Measurements from ENCODE around the gene DNAJC16. TPM values are rescaled to one million over a fixed set of nuclear protein-coding genes. Genes with fewer than 3 reads are reported as not detected.

The DNAJC16 gene
- total RNA-seq, 2 experiments from 2014 or later, result 13.4 to 15.6 TPM

DNA sequence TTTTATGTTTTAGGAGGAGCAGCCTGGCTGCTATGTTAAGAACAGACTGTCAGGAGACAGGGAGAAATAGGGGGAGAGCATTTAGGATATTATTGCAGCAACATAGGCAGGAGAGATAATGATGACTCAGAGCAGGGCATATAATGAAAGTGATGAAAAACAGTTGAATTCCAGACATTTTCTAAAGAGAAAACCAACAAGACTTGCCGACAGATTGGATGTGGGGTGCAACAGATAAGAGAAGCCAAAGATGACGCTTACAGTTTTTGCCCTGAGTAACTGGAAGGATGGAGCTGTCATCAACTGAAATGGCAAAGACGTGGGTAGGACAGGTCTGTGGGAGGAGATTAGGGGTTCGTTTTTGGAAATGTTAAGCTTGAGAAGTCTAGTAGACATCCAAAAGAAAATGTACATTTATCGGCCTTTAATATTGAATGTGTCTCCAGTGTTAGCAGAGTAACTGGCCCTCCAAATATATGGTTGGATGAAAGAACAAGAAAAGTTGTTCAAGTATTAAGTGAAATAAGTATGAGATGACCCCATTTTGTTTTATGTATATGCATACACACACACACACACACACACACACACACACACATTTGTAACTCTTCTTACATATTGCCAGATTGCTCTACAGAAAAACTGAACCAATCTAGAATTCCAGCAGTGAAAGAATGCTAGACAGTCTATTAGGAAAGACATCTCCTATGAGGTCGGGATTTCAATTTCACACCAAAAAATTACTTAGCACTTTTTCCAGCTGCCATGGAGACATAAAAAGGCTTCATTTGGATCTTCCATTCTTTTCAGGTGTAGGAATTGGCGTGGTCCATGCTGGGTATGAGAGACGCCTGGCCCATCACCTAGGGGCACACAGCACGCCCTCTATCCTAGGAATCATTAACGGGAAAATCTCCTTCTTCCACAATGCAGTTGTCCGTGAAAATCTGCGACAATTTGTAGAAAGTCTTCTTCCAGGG, 17.2 kb downstream of the DNAJC16 start:
- CTCF ChIA-PET, result no interaction called here
- Mint-ChIP-seq H3K36me3 (ENCODE audit: low read depth) (peaks cover 18% of the 10 kb centered on the region), H3K4me3 (no peak overlapping the region), H3K4me1 (ENCODE audit: low read depth) (no peaks in the 10 kb centered on the region), H3K27me3 (ENCODE audit: low read depth) (no peaks in the 10 kb centered on the region), H3K27ac (no peak overlapping the region), H3K9me3 (ENCODE audit: insufficient read depth) (no peaks in the 10 kb centered on the region)
- DNase-seq (no peak), ATAC-seq (no peak)
- POLR2A ChIA-PET, result no interaction called here

DNA sequence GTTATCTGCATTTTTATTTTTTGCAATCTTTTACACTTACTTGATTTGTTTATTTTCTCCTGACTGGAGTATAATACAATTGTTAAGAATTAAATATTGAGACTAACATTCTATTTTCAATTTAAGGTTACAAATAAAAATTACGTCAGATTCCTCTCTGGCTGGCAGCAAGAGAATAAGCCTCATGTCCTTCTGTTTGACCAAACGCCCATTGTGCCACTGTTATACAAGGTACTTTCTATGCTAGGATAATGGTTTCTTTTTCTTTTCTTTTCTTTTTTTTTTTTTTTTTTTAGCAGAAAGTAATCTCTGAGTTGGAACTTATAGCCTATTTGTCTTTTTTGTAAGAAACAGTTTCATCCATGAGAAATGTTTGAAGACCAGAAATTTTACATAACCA, 20.0 kb downstream of the DNAJC16 start:
- H3K27me3 Mint-ChIP-seq (ENCODE audit: low read depth), result no peaks in the 10 kb centered on the region
- CTCF ChIA-PET, result interaction anchor here (0.8 to 1.7 kb wide), 2 partner anchors 10 to 31 kb away, joined by 4 read pairs; no protein-coding TSS in a partner anchor
- POLR2A ChIA-PET, result interaction anchor here (0.7 kb wide), 1 partner anchor 200 kb away, joined by 5 read pairs; no protein-coding TSS in a partner anchor
- H3K4me1 Mint-ChIP-seq (ENCODE audit: low read depth), result no peaks in the 10 kb centered on the region
- H3K36me3 Mint-ChIP-seq (ENCODE audit: low read depth), result peaks cover 18% of the 10 kb centered on the region
- DNase-seq (no peak), ATAC-seq (no peak)
- H3K9me3 Mint-ChIP-seq (ENCODE audit: insufficient read depth), result no peaks in the 10 kb centered on the region
- no peak overlapping the region for H3K4me3 Mint-ChIP-seq
- no peak overlapping the region for H3K27ac Mint-ChIP-seq

GRCh38 chr1:15550573-15550972, 23.9 kb downstream of the DNAJC16 start:
- Mint-ChIP-seq H3K9me3 (ENCODE audit: insufficient read depth) (no peaks in the 10 kb centered on the region), H3K27ac (no peak overlapping the region), H3K4me3 (no peak overlapping the region), H3K36me3 (ENCODE audit: low read depth) (peaks cover 17% of the 10 kb centered on the region), H3K27me3 (ENCODE audit: low read depth) (no peaks in the 10 kb centered on the region), H3K4me1 (ENCODE audit: low read depth) (no peaks in the 10 kb centered on the region)
- ATAC-seq, result no peak
- no peak for DNase-seq
- ChIA-PET POLR2A (no interaction called here), CTCF (no interaction called here)

DNA sequence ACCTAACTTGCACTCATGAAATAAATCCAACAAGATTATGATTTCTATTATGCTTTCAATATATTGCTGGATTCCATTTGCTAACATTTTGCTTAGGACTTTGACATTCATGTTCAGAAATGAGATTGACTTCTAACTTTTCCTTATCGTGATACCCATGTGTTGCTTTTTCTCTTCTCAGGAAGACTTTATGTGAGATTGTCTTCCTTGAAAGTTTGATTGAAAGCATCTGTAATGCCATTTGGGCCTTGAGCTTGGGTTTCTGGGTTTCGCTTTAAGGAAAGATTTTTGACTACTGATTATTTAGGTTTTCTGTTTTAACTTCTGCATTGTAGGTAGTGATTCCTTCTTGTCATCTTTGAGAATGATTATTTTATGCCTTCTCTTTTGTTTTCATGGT, 30.4 kb downstream of the DNAJC16 start:
- Mint-ChIP-seq H3K27me3 (ENCODE audit: low read depth) (no peaks in the 10 kb centered on the region), H3K36me3 (ENCODE audit: low read depth) (peaks cover 12% of the 10 kb centered on the region), H3K4me1 (ENCODE audit: low read depth) (no peaks in the 10 kb centered on the region), H3K27ac (no peak overlapping the region), H3K4me3 (no peak overlapping the region), H3K9me3 (ENCODE audit: insufficient read depth) (no peaks in the 10 kb centered on the region)
- POLR2A ChIA-PET, result interaction anchor here (0.5 to 1.1 kb wide), 2 partner anchors 23 to 27 kb away, joined by 3 to 5 read pairs; no protein-coding TSS in a partner anchor
- no peak for ATAC-seq
- DNase-seq, result no peak
- CTCF ChIA-PET, result interaction anchor here (1.2 kb wide), 2 partner anchors 11 to 184 kb away, joined by 3 to 4 read pairs; no protein-coding TSS in a partner anchor

GRCh38 chr1:15557594-15557993, 30.9 kb downstream of the DNAJC16 start:
- Mint-ChIP-seq H3K9me3 (ENCODE audit: insufficient read depth) (no peaks in the 10 kb centered on the region), H3K4me3 (no peak overlapping the region), H3K27me3 (ENCODE audit: low read depth) (no peaks in the 10 kb centered on the region), H3K27ac (no peak overlapping the region), H3K36me3 (ENCODE audit: low read depth) (peaks cover 18% of the 10 kb centered on the region), H3K4me1 (ENCODE audit: low read depth) (no peaks in the 10 kb centered on the region)
- ChIA-PET CTCF (no interaction called here), POLR2A (interaction anchor here (1.1 kb wide), 1 partner anchor 23 kb away, joined by 3 read pairs; no protein-coding TSS in a partner anchor)
- no peak for DNase-seq
- ATAC-seq, result no peak

DNA sequence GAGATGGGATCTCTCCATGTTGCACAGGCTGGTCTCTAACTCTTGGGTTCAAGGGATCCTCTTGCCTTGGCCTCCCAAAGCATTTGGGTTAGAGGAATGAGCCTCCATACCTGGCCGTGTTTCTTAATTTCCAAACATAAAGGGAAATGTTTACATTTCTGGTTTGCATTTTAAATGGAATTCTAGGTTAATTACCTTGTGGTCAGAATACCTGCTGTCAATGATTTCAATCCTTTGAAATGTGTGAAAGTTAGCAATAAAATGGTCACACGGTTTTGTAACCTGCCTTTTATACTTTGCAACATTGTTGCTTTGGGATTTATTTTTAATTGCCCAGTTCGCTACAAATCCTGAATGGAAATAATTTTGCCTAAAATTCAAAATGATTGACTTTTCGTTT, 31.9 kb downstream of the DNAJC16 start:
- H3K27ac Mint-ChIP-seq, result no peak overlapping the region
- no peaks in the 10 kb centered on the region for H3K27me3 Mint-ChIP-seq (ENCODE audit: low read depth)
- ChIA-PET CTCF (no interaction called here), POLR2A (no interaction called here)
- H3K36me3 Mint-ChIP-seq (ENCODE audit: low read depth), result peaks cover 23% of the 10 kb centered on the region
- no peak for DNase-seq
- no peaks in the 10 kb centered on the region for H3K9me3 Mint-ChIP-seq (ENCODE audit: insufficient read depth)
- no peak overlapping the region for H3K4me3 Mint-ChIP-seq
- no peaks in the 10 kb centered on the region for H3K4me1 Mint-ChIP-seq (ENCODE audit: low read depth)
- ATAC-seq, result no peak

DNA sequence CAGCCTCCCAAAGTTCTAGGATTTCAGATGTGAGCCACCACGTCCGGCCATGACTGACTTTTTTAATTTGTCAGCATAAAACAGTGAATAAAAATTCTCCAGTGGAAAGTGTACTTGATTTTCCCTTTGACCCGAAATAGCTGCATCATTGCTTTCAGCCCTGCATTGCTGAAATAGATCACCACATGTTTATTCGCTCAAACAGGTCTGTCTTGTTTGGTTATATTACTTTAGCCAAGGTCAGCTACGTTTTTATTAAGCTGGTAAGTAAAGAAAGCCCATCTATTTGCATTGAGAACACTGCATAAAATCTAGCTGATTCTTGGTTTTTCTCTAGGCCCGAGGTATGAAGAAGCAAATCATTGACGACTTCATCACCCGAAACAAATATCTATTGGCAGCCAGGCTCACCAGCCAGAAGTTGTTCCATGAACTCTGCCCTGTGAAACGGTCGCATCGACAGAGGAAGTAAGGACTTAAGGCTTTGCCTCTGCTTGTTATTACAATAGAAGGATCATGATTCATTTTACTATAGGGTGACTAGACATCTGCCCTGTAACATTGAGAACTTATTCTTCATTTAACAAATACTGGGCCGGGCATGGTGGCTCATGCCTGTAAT, 32.7 kb downstream of the DNAJC16 start:
- H3K27ac Mint-ChIP-seq, result no peak overlapping the region
- H3K4me1 Mint-ChIP-seq (ENCODE audit: low read depth), result no peaks in the 10 kb centered on the region
- CTCF ChIA-PET, result no interaction called here
- no peak for DNase-seq
- no peak overlapping the region for H3K4me3 Mint-ChIP-seq
- peaks cover 29% of the 10 kb centered on the region for H3K36me3 Mint-ChIP-seq (ENCODE audit: low read depth)
- POLR2A ChIA-PET, result no interaction called here
- H3K27me3 Mint-ChIP-seq (ENCODE audit: low read depth), result no peaks in the 10 kb centered on the region
- no peak for ATAC-seq
- H3K9me3 Mint-ChIP-seq (ENCODE audit: insufficient read depth), result no peaks in the 10 kb centered on the region

DNA sequence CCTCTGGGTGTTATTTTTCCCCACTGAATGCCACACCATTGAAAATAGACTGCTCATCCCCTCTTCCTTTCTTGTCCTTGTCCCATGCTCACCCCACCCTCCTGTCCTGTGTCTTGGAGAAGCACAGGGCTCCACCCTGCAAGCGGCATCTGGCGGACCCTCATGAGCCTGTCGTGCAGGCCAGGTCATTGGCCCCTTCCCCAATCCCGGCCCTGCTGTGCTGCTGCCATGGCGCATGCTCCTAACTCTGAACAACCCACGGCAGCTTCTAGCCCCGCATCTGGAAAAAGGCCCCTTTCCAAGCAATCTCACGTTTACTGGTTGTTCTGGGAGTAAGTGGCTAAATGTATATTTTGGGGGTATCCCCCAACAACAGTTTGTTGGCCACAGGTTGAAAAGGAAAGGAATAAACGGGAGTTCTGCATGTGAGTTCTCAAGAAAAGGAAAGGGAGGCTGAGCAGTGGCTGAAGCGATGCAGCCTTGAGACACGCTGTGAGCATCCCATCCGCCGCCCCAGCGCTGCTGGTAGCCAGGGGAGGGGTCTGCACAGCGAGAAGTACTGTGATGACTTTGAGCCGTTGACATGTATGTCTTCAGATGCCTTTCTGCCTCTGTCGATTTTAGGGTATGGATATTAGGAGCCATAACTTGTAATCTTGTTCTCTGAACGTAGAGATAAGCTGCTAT, 41.9 kb downstream of the DNAJC16 start:
- Mint-ChIP-seq H3K27me3 (ENCODE audit: low read depth) (no peaks in the 10 kb centered on the region), H3K27ac (no peak overlapping the region), H3K9me3 (ENCODE audit: insufficient read depth) (no peaks in the 10 kb centered on the region), H3K36me3 (ENCODE audit: low read depth) (peaks cover 66% of the 10 kb centered on the region), H3K4me1 (ENCODE audit: low read depth) (no peaks in the 10 kb centered on the region), H3K4me3 (no peak overlapping the region)
- DNase-seq (no peak), ATAC-seq (no peak)
- ChIA-PET CTCF (no interaction called here), POLR2A (no interaction called here)

- Mint-ChIP-seq H3K4me3 (no peak overlapping the region), H3K27me3 (ENCODE audit: low read depth) (no peaks in the 10 kb centered on the region), H3K9me3 (ENCODE audit: insufficient read depth) (no peaks in the 10 kb centered on the region), H3K27ac (no peak overlapping the region), H3K36me3 (ENCODE audit: low read depth) (peaks cover 64% of the 10 kb centered on the region), H3K4me1 (ENCODE audit: low read depth) (no peaks in the 10 kb centered on the region)
- DNase-seq (no peak), ATAC-seq (no peak)
- POLR2A ChIA-PET, result no interaction called here
- CTCF ChIA-PET, result interaction anchor here (0.6 to 1.1 kb wide), 2 partner anchors 48 to 171 kb away, joined by 3 read pairs; no protein-coding TSS in a partner anchor
Observed at GRCh38 chr1:15570861-15571260, 44.2 kb downstream of the DNAJC16 start.

- CTCF ChIA-PET, result interaction anchor here (0.6 to 1.1 kb wide), 2 partner anchors 48 to 170 kb away, joined by 3 read pairs; no protein-coding TSS in a partner anchor
- ATAC-seq (no peak), DNase-seq (no peak)
- H3K4me1 Mint-ChIP-seq (ENCODE audit: low read depth), result no peaks in the 10 kb centered on the region
- no peaks in the 10 kb centered on the region for H3K27me3 Mint-ChIP-seq (ENCODE audit: low read depth)
- H3K27ac Mint-ChIP-seq, result no peak overlapping the region
- POLR2A ChIA-PET, result no interaction called here
- peaks cover 60% of the 10 kb centered on the region for H3K36me3 Mint-ChIP-seq (ENCODE audit: low read depth)
- no peak overlapping the region for H3K4me3 Mint-ChIP-seq
- no peaks in the 10 kb centered on the region for H3K9me3 Mint-ChIP-seq (ENCODE audit: insufficient read depth)
Observed at GRCh38 chr1:15571266-15571665, 44.6 kb downstream of the DNAJC16 start.

- Mint-ChIP-seq H3K36me3 (ENCODE audit: low read depth) (peaks cover 46% of the 10 kb centered on the region), H3K4me3 (no peak overlapping the region), H3K27ac (no peak overlapping the region), H3K4me1 (ENCODE audit: low read depth) (peaks cover 16% of the 10 kb centered on the region), H3K9me3 (ENCODE audit: insufficient read depth) (no peaks in the 10 kb centered on the region), H3K27me3 (ENCODE audit: low read depth) (no peaks in the 10 kb centered on the region)
- POLR2A ChIA-PET, result no interaction called here
- DNase-seq (no peak), ATAC-seq (no peak)
- CTCF ChIA-PET, result no interaction called here
Observed at GRCh38 chr1:15573477-15573876, 46.8 kb downstream of the DNAJC16 start.

GRCh38 chr1:15574741-15575140, 48.1 kb downstream of the DNAJC16 start:
- peaks cover 28% of the 10 kb centered on the region for H3K4me1 Mint-ChIP-seq (ENCODE audit: low read depth)
- no peak overlapping the region for H3K27ac Mint-ChIP-seq
- peaks cover 45% of the 10 kb centered on the region for H3K36me3 Mint-ChIP-seq (ENCODE audit: low read depth)
- ChIA-PET CTCF (interaction anchor here (0.7 kb wide), 1 partner anchor 14 kb away, joined by 3 read pairs; no protein-coding TSS in a partner anchor), POLR2A (no interaction called here)
- DNase-seq (no peak), ATAC-seq (no peak)
- H3K27me3 Mint-ChIP-seq (ENCODE audit: low read depth), result no peaks in the 10 kb centered on the region
- no peaks in the 10 kb centered on the region for H3K9me3 Mint-ChIP-seq (ENCODE audit: insufficient read depth)
- H3K4me3 Mint-ChIP-seq, result no peak overlapping the region

Measured in activated CD8-positive, alpha-beta T cell treated with anti-CD3 and anti-CD28 coated beads, Interleukin-2, amount 10 ng/mL, durations not matched to agents 7 days and 5 days (primary cell).